GM21737 (cell line): ENCODE measurements around the gene KAT6B.

Experiments used
- ATAC-seq: cut with Tn5 transposase; IDR thresholded peaks from one replicate; pipeline ENCODE4 v1.9.1; 2021; ENCODE audit warnings: mild to moderate bottlenecking, moderate library complexity; ENCODE audit not compliant: unreplicated experiment

Gene KAT6B

GRCh38 chr10:74822521-74823089 lies 3.8 kb upstream of the KAT6B start:
- no peak for ATAC-seq

DNA sequence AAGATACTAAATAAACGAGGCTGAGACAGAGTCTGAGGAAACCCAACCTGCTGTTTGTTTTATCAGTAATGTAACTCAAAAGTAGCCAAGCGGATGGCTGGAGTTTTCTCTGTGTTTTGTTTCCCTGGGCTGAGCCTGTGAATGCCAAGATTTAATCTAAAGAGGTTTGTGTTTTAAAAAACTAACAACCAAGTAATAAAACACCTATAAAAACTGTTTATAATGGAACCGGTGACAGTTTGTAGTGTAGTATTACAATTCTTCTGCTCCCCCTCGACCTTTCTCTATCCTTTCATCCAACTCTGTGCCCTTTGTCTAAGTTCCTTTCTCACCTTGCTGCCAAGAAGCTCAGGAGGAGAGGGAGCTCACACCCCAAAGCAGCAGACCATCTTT lies 2.6 kb upstream of the KAT6B start:
- ATAC-seq = no peak

GRCh38 chr10:74824184-74824899 lies 2.1 kb upstream of the KAT6B start:
- ATAC-seq = no peak

DNA sequence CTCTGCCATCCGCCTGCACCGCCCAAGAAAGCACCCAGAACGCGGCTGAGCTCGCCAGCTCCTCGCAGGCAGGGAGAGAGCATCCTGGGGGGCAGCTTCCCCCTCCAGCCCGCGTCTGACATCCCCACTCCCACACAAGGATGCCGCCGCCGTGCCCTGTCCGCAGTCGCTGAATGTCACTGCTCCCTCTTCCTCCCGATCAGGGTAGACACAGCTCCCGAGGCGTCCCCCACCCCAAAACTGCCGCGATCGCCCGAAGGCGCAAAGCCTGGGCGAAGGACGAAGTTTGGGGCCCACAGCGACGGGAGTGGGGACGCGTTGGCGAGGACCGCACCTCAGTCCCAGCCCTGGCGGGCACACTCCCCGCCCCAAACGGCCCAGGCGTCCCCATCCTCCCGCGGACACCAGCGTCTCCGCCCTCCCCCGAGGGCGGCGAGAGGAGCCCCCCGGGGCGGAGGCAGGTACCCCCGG lies 1.5 kb upstream of the KAT6B start:
- peak; percentile 1 for ATAC-seq

- ATAC-seq = peak; percentile 6
Observed at GRCh38 chr10:74825371-74826141, 844 bp upstream of the KAT6B start.

DNA sequence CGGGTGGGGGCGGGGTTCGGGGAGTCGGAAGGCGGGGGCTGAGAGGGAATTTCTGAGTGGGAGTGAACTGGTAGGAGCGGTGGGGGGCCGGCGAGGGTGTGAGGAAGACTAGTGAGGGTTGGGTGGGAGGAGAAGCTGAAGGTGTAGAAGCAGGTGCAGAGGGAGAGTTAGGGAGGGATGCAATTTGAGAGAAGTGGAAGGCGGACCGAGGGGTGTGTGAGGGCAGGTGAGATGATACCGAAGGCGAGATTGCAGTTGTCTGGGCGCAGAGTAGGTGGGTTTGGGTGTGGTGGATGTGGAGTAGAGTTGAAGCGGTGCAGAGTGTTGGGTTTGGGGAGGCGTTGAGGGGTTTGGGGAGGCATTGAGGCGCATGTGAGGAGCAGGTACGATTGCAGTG lies 643 bp downstream of the KAT6B start:
- ATAC-seq = peak; percentile 0

- no peak for ATAC-seq
Observed at GRCh38 chr10:74827694-74828093, 1.3 kb downstream of the KAT6B start.

- no peak for ATAC-seq
Observed at GRCh38 chr10:74828946-74829345, 2.5 kb downstream of the KAT6B start.

DNA sequence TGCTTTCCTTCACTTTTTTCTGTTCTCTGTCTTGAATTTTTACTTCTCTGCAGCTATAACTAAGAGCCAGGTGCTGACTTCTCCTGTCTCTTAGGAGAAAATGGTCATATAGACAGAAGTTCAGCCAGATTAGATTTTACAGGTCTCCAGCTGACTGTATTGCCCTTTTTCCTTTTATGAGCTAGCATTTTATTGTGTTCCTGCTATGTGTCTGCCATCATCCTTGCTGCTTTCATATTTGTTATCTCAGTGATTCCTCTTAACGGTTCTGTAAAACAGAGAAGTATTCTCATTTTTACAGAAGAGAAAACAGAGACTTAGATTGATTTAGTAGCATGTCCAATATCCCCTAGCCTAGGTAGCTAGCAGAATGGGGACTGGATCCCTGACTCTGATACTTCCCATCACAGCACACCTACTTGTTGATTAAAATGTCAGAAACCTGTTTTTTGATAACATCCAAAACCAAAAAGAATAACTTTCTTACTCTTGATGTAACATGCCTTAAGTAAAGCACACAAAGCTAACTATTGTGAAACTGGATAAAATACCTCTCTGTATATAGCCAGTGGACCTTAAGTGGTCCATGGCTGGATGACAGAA lies 5.2 kb downstream of the KAT6B start:
- no peak for ATAC-seq

GRCh38 chr10:74835963-74836362 lies 9.6 kb downstream of the KAT6B start:
- no peak for ATAC-seq

DNA sequence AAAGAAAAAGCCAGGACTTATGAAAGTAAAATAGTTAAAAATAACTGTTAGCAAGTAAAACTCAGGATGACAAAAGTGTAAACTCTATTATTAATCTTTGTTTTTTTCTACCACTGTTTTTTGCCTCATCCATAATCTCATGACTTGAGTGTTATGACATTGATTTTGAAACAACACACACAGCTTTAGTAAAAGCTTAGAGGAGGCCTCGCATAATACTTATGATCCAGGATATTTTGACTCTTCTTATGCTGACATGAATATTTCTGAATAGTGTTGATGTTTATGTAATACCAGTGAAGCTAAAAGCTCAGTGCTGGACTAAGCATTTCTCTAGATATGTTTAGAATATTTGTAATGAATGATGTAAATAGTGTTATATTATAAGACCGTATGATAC lies 10.5 kb downstream of the KAT6B start:
- no peak for ATAC-seq

- no peak for ATAC-seq
Observed at GRCh38 chr10:74837743-74838142, 11.3 kb downstream of the KAT6B start.

- no peak for ATAC-seq
Observed at GRCh38 chr10:74839708-74840107, 13.3 kb downstream of the KAT6B start.

DNA sequence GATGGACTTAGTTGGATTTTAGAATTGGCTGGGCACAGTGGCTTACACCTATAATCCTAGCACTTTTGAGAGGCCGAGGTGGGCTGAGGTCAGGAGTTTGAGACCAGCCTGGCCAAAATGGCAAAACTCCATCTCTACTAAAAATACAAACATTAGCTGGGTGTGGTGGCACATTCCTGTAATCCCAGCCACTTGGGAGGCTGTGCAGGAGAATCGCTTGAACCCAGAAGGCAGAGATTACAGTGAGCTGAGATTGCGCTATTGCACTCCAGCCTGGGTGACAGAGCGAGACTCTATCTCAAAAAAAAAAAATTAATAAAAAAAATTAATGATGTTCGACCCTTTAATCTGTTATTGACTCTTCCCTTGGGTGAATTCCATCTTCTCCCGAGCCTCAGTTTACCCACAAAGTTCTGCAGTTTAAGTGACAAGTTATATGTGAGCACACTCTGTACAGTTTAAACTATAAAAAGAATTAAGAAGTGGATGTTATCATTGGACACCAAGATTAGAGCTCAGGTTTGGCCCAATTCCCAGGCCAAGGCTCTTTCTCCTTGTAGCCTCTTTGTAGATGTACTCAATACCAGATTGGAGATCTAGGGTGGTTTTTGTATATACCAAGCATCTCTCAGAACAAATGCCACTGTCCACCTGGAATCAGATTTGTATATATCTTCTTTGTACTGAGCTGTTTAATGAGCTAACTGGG lies 15.0 kb downstream of the KAT6B start:
- no peak for ATAC-seq

DNA sequence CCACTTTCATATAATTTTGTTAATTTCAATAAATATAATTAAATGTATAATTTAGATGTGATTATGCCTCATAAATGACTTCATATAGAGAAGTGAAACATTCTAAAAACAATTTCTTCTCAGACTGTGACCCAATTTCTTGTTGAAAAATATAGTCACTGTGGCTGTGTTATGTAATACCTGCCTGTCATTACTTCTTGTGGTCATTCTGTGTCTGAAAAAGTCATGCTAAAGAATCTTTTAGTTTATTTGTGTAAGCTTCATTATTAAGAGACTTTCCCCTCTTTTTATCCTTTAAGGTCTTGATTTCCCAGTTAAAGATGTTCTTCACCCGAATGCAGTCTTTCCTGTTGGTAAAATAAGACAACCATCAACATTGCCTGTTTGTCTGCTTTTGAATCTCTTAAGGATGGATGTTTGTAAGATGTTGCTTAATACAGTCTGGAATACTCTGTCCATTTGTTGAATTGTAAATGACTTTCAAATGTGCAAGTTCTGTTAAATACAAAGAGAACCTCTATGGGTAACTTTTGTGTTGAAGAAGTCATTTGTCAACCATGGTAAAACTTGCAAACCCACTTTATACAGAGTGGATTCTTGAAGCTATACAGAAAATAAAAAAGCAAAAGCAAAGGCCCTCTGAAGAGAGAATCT lies 16.0 kb downstream of the KAT6B start:
- ATAC-seq = no peak

DNA sequence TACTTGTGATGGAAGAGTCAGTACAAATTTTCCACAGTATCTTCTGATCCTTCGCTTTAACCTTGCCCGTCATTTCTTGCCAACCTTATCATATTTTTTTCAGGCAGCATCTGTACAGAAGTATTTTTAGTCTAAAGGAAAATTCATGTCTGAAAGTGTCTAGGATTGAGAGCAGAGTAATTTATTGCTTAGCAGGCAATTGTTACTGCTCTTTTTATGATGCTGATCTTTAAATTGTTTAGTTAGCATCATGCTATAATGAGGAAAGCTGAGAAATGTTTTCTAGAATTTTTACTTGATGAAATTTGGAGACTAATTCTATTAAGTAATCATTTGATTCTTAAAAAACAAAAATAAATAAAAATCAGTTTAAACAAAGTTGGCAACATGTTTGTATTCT lies 20.6 kb downstream of the KAT6B start:
- ATAC-seq = no peak

GRCh38 chr10:74851831-74852230 lies 25.4 kb downstream of the KAT6B start:
- ATAC-seq = no peak

GRCh38 chr10:74852381-74852780 lies 26.0 kb downstream of the KAT6B start:
- ATAC-seq = no peak

DNA sequence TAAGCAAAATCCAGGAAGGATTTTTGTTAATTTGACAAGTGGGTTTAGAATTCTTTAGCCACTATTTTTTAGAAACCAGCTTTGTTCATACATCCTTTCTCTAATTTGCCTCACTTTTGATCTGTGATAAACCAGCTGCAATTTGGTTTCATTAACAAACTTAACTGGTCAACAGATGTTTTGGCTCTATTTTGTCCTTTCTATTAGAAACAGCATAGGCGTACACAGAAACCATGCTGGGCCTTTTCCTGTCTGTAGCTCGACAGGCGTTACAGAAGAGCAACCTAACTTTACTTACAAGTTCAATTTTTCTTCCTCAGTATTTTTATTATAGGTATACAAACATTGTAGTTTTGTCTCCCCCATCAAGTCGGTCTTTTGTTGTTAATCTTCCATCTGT lies 28.2 kb downstream of the KAT6B start:
- ATAC-seq = peak; percentile 32

- peak; percentile 58 for ATAC-seq
Observed at GRCh38 chr10:74855027-74855426, 28.6 kb downstream of the KAT6B start.
